Fibroblast of lung (primary cell): ENCODE data around the gene CACNG4. TPM values are rescaled to one million over a fixed set of nuclear protein-coding genes. Genes with fewer than 3 reads are reported as not detected.

ENCODE experiments used
- DNase-seq, 2 donors: peaks; one replicate each; pipeline versions ENCODE4 v3.0.0 to v3.0.0-alpha.2; 2010; ENCODE audit warnings: low read depth in 2 of 2
- H2AFZ ChIP-seq: 2 replicates; pipeline ENCODE4 v1.5.1; 2012; ENCODE audit warnings: low read length, control low read depth, inconsistent platforms
- H3K27ac ChIP-seq: 2 replicates; pipeline ENCODE4 v1.5.1; 2011; ENCODE audit warnings: low read length, control low read depth; ENCODE audit not compliant: insufficient read depth
- H3K27me3 ChIP-seq: 2 replicates; pipeline ENCODE4 v1.5.1; 2011; ENCODE audit warnings: mild to moderate bottlenecking, low read length; ENCODE audit not compliant: control insufficient read depth, insufficient read depth
- H3K36me3 ChIP-seq: 2 replicates; pipeline ENCODE4 v1.5.1; 2011; ENCODE audit warnings: low read length; ENCODE audit not compliant: control insufficient read depth, insufficient read depth
- H3K4me1 ChIP-seq: 2 replicates; pipeline ENCODE4 v1.5.1; 2011; ENCODE audit warnings: low read length; ENCODE audit not compliant: control insufficient read depth, insufficient read depth; ENCODE audit errors: extremely low read depth
- H3K4me2 ChIP-seq: 2 replicates; pipeline ENCODE4 v1.5.1; 2011; ENCODE audit warnings: low read length, control low read depth; ENCODE audit not compliant: insufficient read depth; ENCODE audit errors: extremely low read depth
- H3K4me3 ChIP-seq, 4 experiments: fragments of 200-600 bp in 1 of 4; sonication (generic) in 1 of 4; replicated peaks in 1 of 4; 2 replicates each; pipeline ENCODE4 v1.5.1; 2011 to 2016; ENCODE audit warnings: low read length in 4 of 4, low read depth in 3 of 4, mild to moderate bottlenecking in 3 of 4, control low read depth in 2 of 4, inconsistent platforms in 1 of 4, mixed read lengths in 1 of 4; ENCODE audit not compliant: insufficient read depth in 1 of 4; ENCODE audit errors: control extremely low read depth in 1 of 4
- H3K79me2 ChIP-seq: 2 replicates; pipeline ENCODE4 v1.5.1; 2012; ENCODE audit warnings: mild to moderate bottlenecking, low read length, inconsistent platforms; ENCODE audit not compliant: control insufficient read depth, insufficient read depth
- H3K9ac ChIP-seq: 2 replicates; pipeline ENCODE4 v1.5.1; 2011; ENCODE audit warnings: mild to moderate bottlenecking, low read length, control low read depth; ENCODE audit not compliant: insufficient read depth
- H3K9me3 ChIP-seq: 2 replicates; pipeline ENCODE4 v1.5.1; 2012; ENCODE audit warnings: low read depth, low read length; ENCODE audit not compliant: control insufficient read depth, insufficient read depth
- H4K20me1 ChIP-seq: 2 replicates; pipeline ENCODE4 v1.5.1; 2011; ENCODE audit warnings: low read length; ENCODE audit not compliant: control insufficient read depth, insufficient read depth; ENCODE audit errors: extremely low read depth
- CTCF ChIP-seq, 2 donors: IDR thresholded peaks in 1 of 2; conservative IDR thresholded peaks in 1 of 2; 1 replicate in 1 of 2; 2 replicates in 1 of 2; pipeline ENCODE4 v1.5.1; 2011 to 2012; ENCODE audit warnings: low read length in 2 of 2, control low read depth in 1 of 2, inconsistent platforms in 1 of 2, low read depth in 1 of 2, mild to moderate bottlenecking in 1 of 2
- EZH2 ChIP-seq: IDR thresholded peaks from 2 replicates; pipeline ENCODE4 v1.5.1; 2012; ENCODE audit warnings: low read length, control low read depth, mild to moderate bottlenecking; ENCODE audit errors: missing control alignments
- polyA plus RNA-seq, 2 donors: library from polyadenylated mRNA; depleted of rRNA in 1 of 2; stranded (reverse) in 1 of 2; unstranded in 1 of 2; fragments of >200 nt; gene quantifications; 2 replicates each; pipeline ENCODE4 v1.2.1, GENCODE V29; 2011 to 2012; ENCODE audit warnings: missing spikeins in 1 of 2
- total RNA-seq: library from RNA; depleted of rRNA; stranded (reverse); fragments of >200 nt; gene quantifications from 2 replicates; pipeline ENCODE4 v1.2.1, GENCODE V29; 2014

CACNG4 gene
- total and polyA plus RNA-seq, 2 donors (not counting 1 experiment from before 2014, with no cell fraction given), result not detected

GRCh38 chr17:66950325-66950724, 14.2 kb upstream of the CACNG4 start:
- Histone ChIP-seq H3K27ac (no peak overlapping the region), H3K4me1 (peaks cover 8% of the 10 kb centered on the region), H3K79me2 (no peaks in the 10 kb centered on the region), H3K27me3 (peaks cover 14% of the 10 kb centered on the region), H2AFZ (no peak overlapping the region), H3K36me3 (no peaks in the 10 kb centered on the region), H4K20me1 (no peaks in the 10 kb centered on the region), H3K9ac (no peak overlapping the region), H3K9me3 (no peaks in the 10 kb centered on the region), H3K4me3 (no peak overlapping the region), H3K4me2 (no peak overlapping the region)
- DNase-seq, result no peak
- TF ChIP-seq EZH2, result no peak
- no peak for TF ChIP-seq CTCF (conservative IDR thresholded peaks at IDR 0.05 in 1 of 2, IDR thresholded peaks at IDR 0.05 in 1 of 2; ENCODE audit: low read depth in 1 of 2, low read length in 2 of 2)

- TF ChIP-seq CTCF (conservative IDR thresholded peaks at IDR 0.05 in 1 of 2, IDR thresholded peaks at IDR 0.05 in 1 of 2; ENCODE audit: low read depth in 1 of 2, low read length in 2 of 2) (no peak), EZH2 (no peak)
Observed at GRCh38 chr17:66950886-66951604, 13.5 kb upstream of the CACNG4 start.

GRCh38 chr17:66951605-66951953, 12.9 kb upstream of the CACNG4 start:
- no peaks in the 10 kb centered on the region for H3K36me3 ChIP-seq
- no peak overlapping the region for H2AFZ ChIP-seq
- H3K79me2 ChIP-seq, result no peaks in the 10 kb centered on the region
- no peak overlapping the region for H3K4me2 ChIP-seq
- no peaks in the 10 kb centered on the region for H3K9me3 ChIP-seq
- no peak for TF ChIP-seq CTCF (conservative IDR thresholded peaks at IDR 0.05 in 1 of 2, IDR thresholded peaks at IDR 0.05 in 1 of 2; ENCODE audit: low read depth in 1 of 2, low read length in 2 of 2)
- no peak for TF ChIP-seq EZH2
- no peak overlapping the region for H3K9ac ChIP-seq
- no peaks in the 10 kb centered on the region for H4K20me1 ChIP-seq
- H3K4me3 ChIP-seq, result no peak overlapping the region
- H3K27me3 ChIP-seq, result peaks cover 11% of the 10 kb centered on the region
- no peak overlapping the region for H3K27ac ChIP-seq
- H3K4me1 ChIP-seq, result peaks cover 8% of the 10 kb centered on the region
- DNase-seq, result no peak

More at GRCh38 chr17:66950886-66951604, 13.5 kb upstream of the CACNG4 start:
- no peak overlapping the region for H2AFZ ChIP-seq
- no peaks in the 10 kb centered on the region for H3K9me3 ChIP-seq
- no peaks in the 10 kb centered on the region for H3K36me3 ChIP-seq
- no peaks in the 10 kb centered on the region for H3K79me2 ChIP-seq
- H3K27ac ChIP-seq, result no peak overlapping the region
- DNase-seq, result no peak
- no peaks in the 10 kb centered on the region for H4K20me1 ChIP-seq
- peaks cover 8% of the 10 kb centered on the region for H3K4me1 ChIP-seq
- H3K4me2 ChIP-seq, result no peak overlapping the region
- H3K27me3 ChIP-seq, result peaks cover 12% of the 10 kb centered on the region
- no peak overlapping the region for H3K9ac ChIP-seq
- H3K4me3 ChIP-seq, result no peak overlapping the region
